ENCODE results near the gene IGSF22. TPM values are rescaled to one million over a fixed set of nuclear protein-coding genes. Genes with fewer than 3 reads are reported as not detected.

Gene IGSF22
- total RNA-seq, 1 donor from 2014 or later: 1.4 TPM

DNA sequence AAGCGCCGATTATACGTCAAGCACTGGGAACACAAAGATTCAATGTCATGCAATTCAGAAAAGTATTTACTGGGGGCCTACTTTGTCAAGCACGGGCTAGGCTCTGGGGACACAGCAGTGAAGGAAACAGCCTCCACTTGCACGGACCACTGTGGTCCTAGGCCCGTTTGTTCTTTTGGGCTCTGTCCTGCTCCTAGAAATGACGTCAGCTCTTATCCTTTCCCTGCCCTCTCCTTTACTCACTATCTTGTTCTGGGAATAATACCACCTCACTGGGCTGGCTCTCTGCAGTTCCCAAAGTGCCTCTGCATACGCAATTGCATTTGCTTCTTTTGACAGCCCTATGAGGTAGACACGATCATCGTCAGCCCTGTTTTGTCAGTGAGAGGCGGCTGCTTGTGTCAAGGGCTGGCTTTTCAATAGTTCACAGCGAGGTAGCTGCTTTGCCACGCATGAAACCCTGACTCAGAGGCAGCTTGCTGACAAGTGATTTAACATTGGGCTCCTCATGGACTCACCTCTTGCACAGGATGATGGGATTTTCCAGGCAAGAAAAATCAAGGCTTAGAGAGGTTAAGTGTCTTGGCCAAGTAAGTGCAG lies 22.9 kb upstream of the IGSF22 start:
- ATAC-seq (ENCODE audit: low read depth): no peak
- Mint-ChIP-seq H3K27ac (no peak overlapping the region), H3K4me1 (no peaks in the 10 kb centered on the region), H3K36me3 (ENCODE audit: low read depth) (no peaks in the 10 kb centered on the region), H3K27me3 (peaks cover 18% of the 10 kb centered on the region), H3K9me3 (no peaks in the 10 kb centered on the region), H3K4me3 (no peak overlapping the region)
- ChIA-PET CTCF (no interaction called here), POLR2A (no interaction called here)
- intact Hi-C loops (cut with micrococcal nuclease): no loop called here
- no peak for DNase-seq
- no peak for TF ChIP-seq CTCF (IDR thresholded peaks at IDR 0.05)

GRCh38 chr11:18745251-18745650 lies 19.3 kb upstream of the IGSF22 start:
- Mint-ChIP-seq H3K27ac (no peak overlapping the region), H3K9me3 (no peaks in the 10 kb centered on the region), H3K36me3 (ENCODE audit: low read depth) (no peaks in the 10 kb centered on the region), H3K4me1 (no peaks in the 10 kb centered on the region), H3K4me3 (no peak overlapping the region), H3K27me3 (peaks cover 2% of the 10 kb centered on the region)
- ATAC-seq (ENCODE audit: low read depth) (no peak), DNase-seq (no peak)
- POLR2A ChIA-PET: no interaction called here
- no peak for TF ChIP-seq CTCF (IDR thresholded peaks at IDR 0.05)
- intact Hi-C loops (cut with micrococcal nuclease): no loop called here
- CTCF ChIA-PET: interaction anchor here (1.4 kb wide), 1 partner anchor 630 kb away, joined by 4 read pairs; no protein-coding TSS in a partner anchor

GRCh38 chr11:18743900-18744514 lies 18.0 kb upstream of the IGSF22 start:
- POLR2A ChIA-PET: no interaction called here
- no peak for TF ChIP-seq CTCF (IDR thresholded peaks at IDR 0.05)
- ATAC-seq (ENCODE audit: low read depth) (no peak), DNase-seq (no peak)
- peaks cover 2% of the 10 kb centered on the region for H3K27me3 Mint-ChIP-seq
- CTCF ChIA-PET: no interaction called here
- H3K9me3 Mint-ChIP-seq: no peaks in the 10 kb centered on the region
- H3K4me3 Mint-ChIP-seq: no peak overlapping the region
- H3K27ac Mint-ChIP-seq: no peak overlapping the region
- no peaks in the 10 kb centered on the region for H3K36me3 Mint-ChIP-seq (ENCODE audit: low read depth)
- no peaks in the 10 kb centered on the region for H3K4me1 Mint-ChIP-seq
- intact Hi-C loops (cut with micrococcal nuclease): no loop called here

DNA sequence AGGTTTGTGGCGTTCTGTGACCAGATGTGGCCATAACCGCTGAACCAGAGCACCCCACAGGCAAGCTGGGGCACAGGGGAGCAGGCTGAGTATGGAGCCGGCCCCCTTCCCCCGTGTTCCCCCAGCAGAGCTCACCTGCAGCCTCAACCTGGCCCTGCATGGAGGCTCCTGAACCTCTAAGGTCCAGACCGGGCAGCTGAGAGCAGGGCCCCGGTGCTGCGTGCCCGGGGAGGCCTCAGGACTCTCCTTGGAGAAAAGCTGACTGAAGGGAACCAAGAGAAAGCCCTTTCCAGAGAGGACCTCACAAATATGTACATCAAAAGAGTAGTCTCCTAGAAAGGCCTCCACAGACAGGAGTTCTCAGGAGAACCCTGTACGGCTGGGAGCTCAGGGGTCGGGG lies 17.4 kb upstream of the IGSF22 start:
- POLR2A ChIA-PET: no interaction called here
- no peak overlapping the region for H3K4me3 Mint-ChIP-seq
- intact Hi-C loops (cut with micrococcal nuclease): no loop called here

GRCh38 chr11:18741783-18742182 lies 15.8 kb upstream of the IGSF22 start:
- no peak for TF ChIP-seq CTCF (IDR thresholded peaks at IDR 0.05)
- CTCF ChIA-PET: interaction anchor here (1.1 kb wide), 1 partner anchor 10 kb away, joined by 3 read pairs; no protein-coding TSS in a partner anchor
- POLR2A ChIA-PET: no interaction called here
- Mint-ChIP-seq H3K36me3 (ENCODE audit: low read depth) (no peaks in the 10 kb centered on the region), H3K27me3 (peaks cover 6% of the 10 kb centered on the region), H3K27ac (no peak overlapping the region), H3K4me3 (no peak overlapping the region), H3K4me1 (no peaks in the 10 kb centered on the region), H3K9me3 (no peaks in the 10 kb centered on the region)
- intact Hi-C loops (cut with micrococcal nuclease): no loop called here
- DNase-seq: no peak
- ATAC-seq (ENCODE audit: low read depth): no peak

More for the DNA sequence above, 17.4 kb upstream of the IGSF22 start:
- ATAC-seq (ENCODE audit: low read depth): no peak
- DNase-seq: no peak
- Mint-ChIP-seq H3K9me3 (no peaks in the 10 kb centered on the region), H3K27ac (no peak overlapping the region), H3K4me1 (no peaks in the 10 kb centered on the region), H3K36me3 (ENCODE audit: low read depth) (no peaks in the 10 kb centered on the region), H3K27me3 (peaks cover 3% of the 10 kb centered on the region)
- CTCF ChIA-PET: no interaction called here
- TF ChIP-seq CTCF (IDR thresholded peaks at IDR 0.05): no peak

All from activated B cell treated with CpG ODN at 0.5 μM for 24 hours (primary cell).